PC-9 (cell line): ENCODE measurements around the gene EIF2S1. TPM values are rescaled to one million over a fixed set of nuclear protein-coding genes. Genes with fewer than 3 reads are reported as not detected.

Experiments
- BruUV-seq: library from RNA; stranded (reverse); fragments of 400-500 nt; replicated peaks from 2 replicates; lab custom pipeline; 2021; lab: Mats Ljungman, UMichigan
- CTCF ChIA-PET: fragments of 300-600 bp; sonication (Branson Sonifier 250); formaldehyde crosslinking; loops from one replicate; lab custom pipeline; 2022; ENCODE audit warnings: antibody characterized with exemption; lab: Charles Lee
- POLR2A ChIA-PET: fragments of 300-600 bp; sonication (Branson Sonifier 250); formaldehyde crosslinking; loops from one replicate; lab custom pipeline; 2022; ENCODE audit warnings: antibody characterized with exemption; ENCODE audit not compliant: unreplicated experiment; lab: Charles Lee
- DNase-seq, 2 experiments: peaks; one replicate each; pipeline versions ENCODE4 v3.0.0 to v3.0.0-alpha.2; 2015 to 2022; ENCODE audit warnings: mixed read lengths in 1 of 2
- H2AFZ ChIP-seq: fragments of 200-600 bp; sonication (generic); 2 replicates; pipeline ENCODE4 v1.8.1; 2017; ENCODE audit warnings: antibody characterized with exemption
- H3F3A ChIP-seq: fragments of 200-600 bp; sonication (generic); 2 replicates; pipeline ENCODE4 v1.8.1; 2017; ENCODE audit warnings: antibody characterized with exemption, mild to moderate bottlenecking, low read depth; ENCODE audit not compliant: insufficient read depth
- H3K27ac ChIP-seq: fragments of 200-600 bp; sonication (generic); 2 replicates; pipeline ENCODE4 v1.6.1; 2016; ENCODE audit warnings: mixed run types
- H3K27me3 ChIP-seq: fragments of 200-600 bp; sonication (generic); 2 replicates; pipeline ENCODE4 v1.6.1; 2016; ENCODE audit warnings: low read depth, mixed run types; ENCODE audit not compliant: insufficient read depth
- H3K36me3 ChIP-seq: fragments of 200-600 bp; sonication (generic); 2 replicates; pipeline ENCODE4 v1.6.1; 2016; ENCODE audit warnings: low read depth, mixed run types
- H3K4me1 ChIP-seq: fragments of 200-600 bp; sonication (generic); replicated peaks from 2 replicates; pipeline ENCODE4 v1.6.1; 2016; ENCODE audit warnings: mixed run types; ENCODE audit not compliant: insufficient read depth
- H3K4me2 ChIP-seq: fragments of 200-600 bp; sonication (generic); 2 replicates; pipeline ENCODE4 v1.6.1; 2017; ENCODE audit warnings: mixed run types
- H3K4me3 ChIP-seq: fragments of 200-600 bp; sonication (generic); 2 replicates; pipeline ENCODE4 v1.6.1; 2016; ENCODE audit warnings: mixed run types
- H3K79me2 ChIP-seq: fragments of 200-600 bp; sonication (generic); 2 replicates; pipeline ENCODE4 v1.6.1; 2017; ENCODE audit warnings: low read depth, mixed run types
- H3K9me2 ChIP-seq: fragments of 200-600 bp; sonication (generic); 2 replicates; pipeline ENCODE4 v1.8.1; 2017; ENCODE audit warnings: mild to moderate bottlenecking; ENCODE audit not compliant: insufficient read depth
- H3K9me3 ChIP-seq: fragments of 200-600 bp; sonication (generic); 2 replicates; pipeline ENCODE4 v1.8.1; 2016; ENCODE audit warnings: low read depth; ENCODE audit not compliant: insufficient read depth
- H4K20me1 ChIP-seq: fragments of 200-600 bp; sonication (generic); 2 replicates; pipeline ENCODE4 v1.8.1; 2017; ENCODE audit not compliant: insufficient read depth
- EZH2 ChIP-seq: fragments of 200-600 bp; sonication (generic); IDR thresholded peaks from 2 replicates; pipeline ENCODE4 v1.8.0; 2017; ENCODE audit warnings: antibody characterized with exemption, low read depth
- intact Hi-C: fragments of 100-400 bp; cut with micrococcal nuclease; formaldehyde crosslinking; loops from one replicate; pipeline ENCODE4 v1.10.0; 2022; ENCODE audit not compliant: unreplicated experiment
- total RNA-seq: library from RNA; stranded (reverse); gene quantifications from 2 replicates; pipeline ENCODE4 v1.2.3, GENCODE V29; 2021
- TF ChIP-seq, protein P1 (sequence below): fragments of 200-600 bp; sonication (generic); conservative IDR thresholded peaks from 2 replicates; pipeline ENCODE4 v1.6.1; 2017; ENCODE audit warnings: mixed run types, antibody characterized with exemption, mild to moderate bottlenecking, moderate library complexity

EIF2S1 gene
- total RNA-seq, 1 experiment from 2014 or later = 146 TPM

DNA sequence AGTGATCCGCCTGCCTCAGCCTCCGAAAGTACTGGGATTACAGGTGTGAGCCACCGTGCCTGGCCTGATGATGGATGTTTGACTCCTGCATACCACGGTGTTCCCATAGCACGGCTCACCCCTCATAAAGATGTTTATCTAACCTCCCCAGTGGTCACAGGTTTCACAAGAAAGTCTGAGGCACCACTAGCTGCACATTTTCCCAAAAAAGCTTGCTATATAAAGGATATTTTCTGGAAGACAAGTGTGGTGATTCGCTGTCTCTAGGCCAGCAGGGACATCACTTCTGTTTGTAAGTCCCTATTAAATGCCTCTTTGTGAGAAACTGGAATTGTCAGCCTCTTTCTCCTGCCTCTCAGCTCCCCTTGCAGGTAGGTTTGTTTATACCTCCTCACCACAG lies 33.6 kb downstream of the EIF2S1 start:
- Histone ChIP-seq H3K36me3 (0 out of 2 replicates have a peak, but pooled peaks cover 8% of the 10 kb centered on the region), H3K27ac (no peak overlapping the region)
- CTCF ChIA-PET = no interaction called here

GRCh38 chr14:67395086-67395875 lies 35.2 kb downstream of the EIF2S1 start:
- ChIA-PET POLR2A (interaction anchor here (0.5 kb wide), 1 partner anchor 10 kb away, joined by 11 read pairs; no protein-coding TSS in a partner anchor), CTCF (no interaction called here)
- H3F3A ChIP-seq = peaks cover 4% of the 10 kb centered on the region; the same call in 1 of the 2 replicates
- no peaks in the 10 kb centered on the region for H3K27me3 ChIP-seq
- DNase-seq = peak in 1 of 2 experiments; percentile 31
- H3K9me2 ChIP-seq = no peaks in the 10 kb centered on the region
- no peaks in the 10 kb centered on the region for H4K20me1 ChIP-seq
- TF ChIP-seq, protein P1, sequence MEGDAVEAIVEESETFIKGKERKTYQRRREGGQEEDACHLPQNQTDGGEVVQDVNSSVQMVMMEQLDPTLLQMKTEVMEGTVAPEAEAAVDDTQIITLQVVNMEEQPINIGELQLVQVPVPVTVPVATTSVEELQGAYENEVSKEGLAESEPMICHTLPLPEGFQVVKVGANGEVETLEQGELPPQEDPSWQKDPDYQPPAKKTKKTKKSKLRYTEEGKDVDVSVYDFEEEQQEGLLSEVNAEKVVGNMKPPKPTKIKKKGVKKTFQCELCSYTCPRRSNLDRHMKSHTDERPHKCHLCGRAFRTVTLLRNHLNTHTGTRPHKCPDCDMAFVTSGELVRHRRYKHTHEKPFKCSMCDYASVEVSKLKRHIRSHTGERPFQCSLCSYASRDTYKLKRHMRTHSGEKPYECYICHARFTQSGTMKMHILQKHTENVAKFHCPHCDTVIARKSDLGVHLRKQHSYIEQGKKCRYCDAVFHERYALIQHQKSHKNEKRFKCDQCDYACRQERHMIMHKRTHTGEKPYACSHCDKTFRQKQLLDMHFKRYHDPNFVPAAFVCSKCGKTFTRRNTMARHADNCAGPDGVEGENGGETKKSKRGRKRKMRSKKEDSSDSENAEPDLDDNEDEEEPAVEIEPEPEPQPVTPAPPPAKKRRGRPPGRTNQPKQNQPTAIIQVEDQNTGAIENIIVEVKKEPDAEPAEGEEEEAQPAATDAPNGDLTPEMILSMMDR = no peak
- TF ChIP-seq EZH2 = no peak
- no peak overlapping the region for H3K4me3 ChIP-seq
- H2AFZ ChIP-seq = no peak overlapping the region
- H3K27ac ChIP-seq = no peak overlapping the region
- no peak overlapping the region for H3K4me2 ChIP-seq
- 0 out of 2 replicates have a peak, but pooled peaks cover 8% of the 10 kb centered on the region for H3K36me3 ChIP-seq
- BruUV-seq = no TSS peak
- no peaks in the 10 kb centered on the region for H3K4me1 ChIP-seq
- H3K9me3 ChIP-seq = no peaks in the 10 kb centered on the region
- H3K79me2 ChIP-seq = 0 out of 2 replicates have a peak, but pooled peaks cover 2% of the 10 kb centered on the region
- intact Hi-C loops = no loop called here

More for the DNA sequence above, 33.6 kb downstream of the EIF2S1 start:
- TF ChIP-seq, protein P1 = no peak
- no peak for TF ChIP-seq EZH2
- H3K4me3 ChIP-seq = no peak overlapping the region
- no peaks in the 10 kb centered on the region for H3K4me1 ChIP-seq
- H2AFZ ChIP-seq = no peak overlapping the region
- no peaks in the 10 kb centered on the region for H3K9me2 ChIP-seq
- peaks cover 4% of the 10 kb centered on the region; the same call in 1 of the 2 replicates for H3F3A ChIP-seq
- peak in 1 of 2 experiments; percentile 65 for DNase-seq
- H3K27me3 ChIP-seq = no peaks in the 10 kb centered on the region
- H3K4me2 ChIP-seq = no peak overlapping the region
- no peaks in the 10 kb centered on the region for H3K9me3 ChIP-seq
- H3K79me2 ChIP-seq = no peaks in the 10 kb centered on the region
- BruUV-seq = no TSS peak
- H4K20me1 ChIP-seq = no peaks in the 10 kb centered on the region
- intact Hi-C loops = no loop called here
- POLR2A ChIA-PET = no interaction called here

DNA sequence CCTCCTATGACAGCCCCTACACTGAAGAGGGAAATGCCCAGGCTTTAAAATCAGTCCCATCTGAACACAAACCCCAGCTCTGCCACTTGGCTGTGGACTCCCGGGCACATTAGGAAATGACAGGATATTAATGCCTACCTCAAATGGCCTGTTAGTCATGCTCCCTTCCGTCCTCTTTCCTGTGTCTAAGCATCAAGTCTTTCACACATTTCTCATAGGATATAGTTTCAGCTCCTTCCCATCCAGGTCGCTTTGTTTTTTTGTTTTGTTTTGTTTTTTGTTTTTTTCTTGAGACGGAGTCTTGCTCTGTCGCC lies 35.7 kb downstream of the EIF2S1 start:
- DNase-seq = peak in 1 of 2 experiments; percentile 26
- Histone ChIP-seq H4K20me1 (no peaks in the 10 kb centered on the region), H3F3A (peaks cover 4% of the 10 kb centered on the region; the same call in 1 of the 2 replicates), H3K4me2 (no peak overlapping the region), H3K79me2 (0 out of 2 replicates have a peak, but pooled peaks cover 3% of the 10 kb centered on the region), H2AFZ (no peak overlapping the region), H3K9me2 (no peaks in the 10 kb centered on the region), H3K4me1 (no peaks in the 10 kb centered on the region), H3K9me3 (no peaks in the 10 kb centered on the region), H3K4me3 (no peak overlapping the region), H3K27ac (no peak overlapping the region), H3K27me3 (no peaks in the 10 kb centered on the region), H3K36me3 (0 out of 2 replicates have a peak, but pooled peaks cover 8% of the 10 kb centered on the region)
- no TSS peak for BruUV-seq
- intact Hi-C loops = no loop called here
- ChIA-PET POLR2A (interaction anchor here (0.5 kb wide), 1 partner anchor 9 kb away, joined by 11 read pairs; no protein-coding TSS in a partner anchor), CTCF (no interaction called here)
- TF ChIP-seq EZH2 = no peak
- TF ChIP-seq, protein P1 = no peak
